ENCODE measurements around the gene ABCA13.

DNA sequence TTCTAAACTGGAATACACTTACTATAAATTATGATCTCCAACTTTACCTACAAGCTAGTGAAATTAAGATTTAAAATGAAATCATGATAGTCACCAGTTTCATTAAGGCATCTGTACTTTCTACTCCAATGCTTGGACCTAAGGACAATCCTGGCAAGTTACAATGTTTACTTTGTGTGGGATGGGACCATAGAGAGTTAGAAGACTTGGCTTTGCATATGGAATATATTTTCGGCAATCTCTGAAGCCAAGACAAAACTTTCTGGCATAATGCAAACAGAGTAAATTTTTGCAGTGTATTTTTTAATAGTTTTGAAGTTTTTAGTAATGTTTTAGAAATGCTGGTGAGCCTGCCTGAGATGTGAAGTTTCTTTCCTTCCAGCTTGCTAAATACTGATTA is 248.9 kb downstream of the ABCA13 start:
- TF ChIP-seq EZH2 (IDR thresholded peaks at IDR 0.05) (no peak), POLR2AphosphoS5 (IDR thresholded peaks at IDR 0.05; ENCODE audit: borderline replicate concordance, low read depth, low read length) (no peak), FOXP2 (optimal IDR thresholded peaks at IDR 0.05; ENCODE audit: control extremely low read depth, extremely low read length, insufficient read depth) (no peak)
